GM21515 (cell line): ENCODE measurements around the gene CYSTM1.

Experiments
- ATAC-seq: cut with Tn5 transposase; IDR thresholded peaks from one replicate; pipeline ENCODE4 v1.9.1; 2021; ENCODE audit not compliant: unreplicated experiment

CYSTM1 gene

GRCh38 chr5:140287801-140288521 lies 113.0 kb downstream of the CYSTM1 start:
- no peak for ATAC-seq

GRCh38 chr5:140292212-140293036 lies 117.4 kb downstream of the CYSTM1 start:
- ATAC-seq: no peak
